Thyroid gland (tissue), 4 donors: ENCODE data around the gene ZNG1F.
"Not testable (repeated sequence)": the region's sequence is repeated elsewhere in the genome, so short reads cannot be mapped to it uniquely, and the experiment has no call there.

Experiments
- POLR2A ChIP-seq, 2 donors: fragments of 450-650 bp; IDR thresholded peaks; one replicate each; pipeline ENCODE4 v1.6.1; 2017; ENCODE audit warnings: antibody characterized with exemption in 2 of 2, mild to moderate bottlenecking in 2 of 2, moderate library complexity in 1 of 2
- TF ChIP-seq, protein P1 (sequence below), 6 experiments: fragments of 200-600 bp in 3 of 6; fragments of 450-650 bp in 3 of 6; sonication (generic) in 3 of 6; IDR thresholded peaks; one replicate each; pipeline ENCODE4 v1.5.1; 2016 to 2019; ENCODE audit warnings: antibody characterized with exemption in 6 of 6, mild to moderate bottlenecking in 2 of 6, inconsistent platforms in 1 of 6, moderate library complexity in 1 of 6

- TF ChIP-seq, protein P1, sequence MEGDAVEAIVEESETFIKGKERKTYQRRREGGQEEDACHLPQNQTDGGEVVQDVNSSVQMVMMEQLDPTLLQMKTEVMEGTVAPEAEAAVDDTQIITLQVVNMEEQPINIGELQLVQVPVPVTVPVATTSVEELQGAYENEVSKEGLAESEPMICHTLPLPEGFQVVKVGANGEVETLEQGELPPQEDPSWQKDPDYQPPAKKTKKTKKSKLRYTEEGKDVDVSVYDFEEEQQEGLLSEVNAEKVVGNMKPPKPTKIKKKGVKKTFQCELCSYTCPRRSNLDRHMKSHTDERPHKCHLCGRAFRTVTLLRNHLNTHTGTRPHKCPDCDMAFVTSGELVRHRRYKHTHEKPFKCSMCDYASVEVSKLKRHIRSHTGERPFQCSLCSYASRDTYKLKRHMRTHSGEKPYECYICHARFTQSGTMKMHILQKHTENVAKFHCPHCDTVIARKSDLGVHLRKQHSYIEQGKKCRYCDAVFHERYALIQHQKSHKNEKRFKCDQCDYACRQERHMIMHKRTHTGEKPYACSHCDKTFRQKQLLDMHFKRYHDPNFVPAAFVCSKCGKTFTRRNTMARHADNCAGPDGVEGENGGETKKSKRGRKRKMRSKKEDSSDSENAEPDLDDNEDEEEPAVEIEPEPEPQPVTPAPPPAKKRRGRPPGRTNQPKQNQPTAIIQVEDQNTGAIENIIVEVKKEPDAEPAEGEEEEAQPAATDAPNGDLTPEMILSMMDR (IDR thresholded peaks at IDR 0.05): not testable (repeated sequence)
- not testable (repeated sequence) for TF ChIP-seq POLR2A (IDR thresholded peaks at IDR 0.05)
Measured at GRCh38 chr9:41124250-41125108, 64.6 kb downstream of the ZNG1F start.
